ENCODE data around the gene RGS7.

GRCh38 chr1:241202401-241202800, 154.6 kb downstream of the RGS7 start:
- TF ChIP-seq CTCF (IDR thresholded peaks at IDR 0.05): no peak
- no peak for TF ChIP-seq POLR2A (IDR thresholded peaks at IDR 0.05)
- TF ChIP-seq POLR2AphosphoS5 (IDR thresholded peaks at IDR 0.05; ENCODE audit: insufficient read depth in 1 of 2, low read depth in 1 of 2): no peak

All from vagina (tissue), 2 donors.